ENCODE measurements around the gene STAT4.

- TF ChIP-seq CTCF (IDR thresholded peaks at IDR 0.05) (no peak), POLR2A (IDR thresholded peaks at IDR 0.05) (no peak)
Observed at GRCh38 chr2:191166111-191166755, 15.4 kb upstream of the STAT4 start.

Data from heart left ventricle (tissue), 13 donors.